GM12878 (cell line): ENCODE results near the gene WDSUB1. TPM values are rescaled to one million over a fixed set of nuclear protein-coding genes. Genes with fewer than 3 reads are reported as not detected.

Experiments
- ATAC-seq: fragments of 200-7000 bp; cut with Tn5 transposase; 3 replicates; pipeline ENCODE4 v1.9.1; 2020; ENCODE audit warnings: mild to moderate bottlenecking, moderate library complexity
- BruUV-seq: library from RNA; stranded (reverse); fragments of 400-500 nt; replicated peaks from 2 replicates; lab custom pipeline; 2021; lab: Mats Ljungman, UMichigan
- CTCF ChIA-PET: fragments of 300-600 bp; sonication (Branson Sonifier 250); formaldehyde crosslinking; extraction: SDS; loops from one replicate; lab custom pipeline; 2021; ENCODE audit warnings: inconsistent platforms; lab: Yijun Ruan, JAX
- POLR2A ChIA-PET: fragments of 350-600 bp; formaldehyde crosslinking; extraction: SDS; loops from one replicate; lab custom pipeline; 2021; ENCODE audit warnings: inconsistent platforms; lab: Charles Lee
- RAD21 ChIA-PET: fragments of 300-600 bp; sonication (Branson Sonifier 250); formaldehyde crosslinking; loops from one replicate; lab custom pipeline; 2023; ENCODE audit warnings: antibody characterized with exemption; ENCODE audit not compliant: unreplicated experiment; lab: Charles Lee
- SMC1A ChIA-PET: fragments of 300-600 bp; sonication (Branson Sonifier 250); formaldehyde crosslinking; loops from one replicate; lab custom pipeline; 2023; ENCODE audit not compliant: unreplicated experiment, uncharacterized antibody; lab: Charles Lee
- DNase-seq: peaks from one replicate; pipeline ENCODE4 v3.0.0-alpha.2; 2011; ENCODE audit warnings: low read depth, low spot score
- FAIRE-seq: peaks from 3 replicates; lab custom pipeline; 2011; peaks lifted over from hg19 to GRCh38; lab: Jason Lieb, UNC
- H2AFZ ChIP-seq: 2 replicates; pipeline ENCODE4 v1.6.0; 2011; ENCODE audit warnings: low read depth, low read length, control low read depth; ENCODE audit not compliant: control insufficient read depth
- H3K27ac ChIP-seq: 2 replicates; pipeline ENCODE4 v1.5.1; 2011; ENCODE audit warnings: control low read depth; ENCODE audit not compliant: control insufficient read depth, insufficient read depth
- H3K27me3 ChIP-seq, 2 experiments: replicated peaks in 1 of 2; 2 replicates each; pipeline versions ENCODE4 v1.6.0 to v1.6.1; 2011; ENCODE audit warnings: low read length in 1 of 2; ENCODE audit not compliant: control insufficient read depth in 2 of 2, insufficient read depth in 2 of 2
- H3K36me3 ChIP-seq, 2 experiments: 2 replicates each; pipeline ENCODE4 v1.5.1; 2011; ENCODE audit warnings: low read length in 1 of 2; ENCODE audit not compliant: control insufficient read depth in 2 of 2, insufficient read depth in 2 of 2
- H3K4me1 ChIP-seq: 2 replicates; pipeline ENCODE4 v1.6.1; 2011; ENCODE audit warnings: mild to moderate bottlenecking, low read length, moderate library complexity, mixed read lengths; ENCODE audit not compliant: control insufficient read depth, insufficient read depth
- H3K4me2 ChIP-seq: 2 replicates; pipeline ENCODE4 v1.6.0; 2011; ENCODE audit warnings: control low read depth; ENCODE audit not compliant: control insufficient read depth, insufficient read depth
- H3K4me3 ChIP-seq: fragments of 200-600 bp; sonication (generic); 2 replicates; pipeline ENCODE4 v1.5.1; 2016
- H3K79me2 ChIP-seq: 2 replicates; pipeline ENCODE4 v1.6.0; 2011; ENCODE audit warnings: low read length; ENCODE audit not compliant: control insufficient read depth, insufficient read depth
- H3K9ac ChIP-seq: 2 replicates; pipeline ENCODE4 v1.8.0; 2011; ENCODE audit warnings: low read length, control low read depth, mixed read lengths; ENCODE audit not compliant: control insufficient read depth, insufficient read depth
- H3K9me3 ChIP-seq: replicated peaks from 3 replicates; pipeline ENCODE4 v1.5.1; 2011; ENCODE audit warnings: mild to moderate bottlenecking, low read length; ENCODE audit not compliant: control insufficient read depth, insufficient read depth
- H4K20me1 ChIP-seq: 2 replicates; pipeline ENCODE4 v1.6.0; 2011; ENCODE audit not compliant: control insufficient read depth, insufficient read depth
- BCL3 ChIP-seq: IDR thresholded peaks from 2 replicates; pipeline ENCODE4 v1.6.1; 2011; ENCODE audit warnings: borderline replicate concordance, low read depth, mild to moderate bottlenecking, moderate library complexity, low read length; ENCODE audit not compliant: insufficient read depth, poor library complexity, severe bottlenecking
- CBFB ChIP-seq: IDR thresholded peaks from 2 replicates; pipeline ENCODE4 v1.6.1; 2016; ENCODE audit warnings: antibody characterized with exemption, low read depth
- ETV6 ChIP-seq, 2 experiments: fragments of 450-650 bp in 1 of 2; IDR thresholded peaks in 1 of 2; conservative IDR thresholded peaks in 1 of 2; 2 replicates each; pipeline ENCODE4 v1.6.1; 2014; ENCODE audit warnings: antibody characterized with exemption in 1 of 2, borderline replicate concordance in 1 of 2, low read depth in 1 of 2, mild to moderate bottlenecking in 1 of 2, moderate library complexity in 1 of 2
- FOS ChIP-seq: IDR thresholded peaks from 3 replicates; pipeline ENCODE4 v1.6.1; 2011; ENCODE audit warnings: borderline replicate concordance; ENCODE audit not compliant: insufficient read length; ENCODE audit errors: extremely low read depth
- JUNB ChIP-seq: IDR thresholded peaks from 2 replicates; pipeline ENCODE4 v1.6.1; 2016; ENCODE audit warnings: antibody characterized with exemption, mild to moderate bottlenecking
- MXI1 ChIP-seq: fragments of 150-350 bp; IDR thresholded peaks from 2 replicates; pipeline ENCODE4 v1.6.1; 2011; ENCODE audit warnings: low read depth, mild to moderate bottlenecking, inconsistent platforms, low read length, improper control_type of control experiment
- NR2F1 ChIP-seq: fragments of 450-650 bp; conservative IDR thresholded peaks from 2 replicates; pipeline ENCODE4 v1.6.1; 2017; ENCODE audit warnings: mild to moderate bottlenecking
- PAX5 ChIP-seq: IDR thresholded peaks from 2 replicates; pipeline ENCODE4 v1.6.1; 2011; ENCODE audit warnings: low read depth, low read length, borderline replicate concordance
- POLR2A ChIP-seq: IDR thresholded peaks from 2 replicates; pipeline ENCODE4 v1.6.1; 2011; ENCODE audit warnings: low read depth, mild to moderate bottlenecking, low read length
- RAD51 ChIP-seq: fragments of 450-650 bp; IDR thresholded peaks from 2 replicates; pipeline ENCODE4 v1.6.1; 2016; ENCODE audit warnings: moderate library complexity, mild to moderate bottlenecking, inconsistent platforms
- RB1 ChIP-seq: fragments of 450-650 bp; formaldehyde crosslinking; IDR thresholded peaks from 2 replicates; pipeline ENCODE4 v1.6.1; 2017; ENCODE audit warnings: mild to moderate bottlenecking, borderline replicate concordance
- RUNX3 ChIP-seq: IDR thresholded peaks from 2 replicates; pipeline ENCODE4 v1.6.1; 2012; ENCODE audit warnings: low read length, inconsistent platforms
- SPI1 ChIP-seq: IDR thresholded peaks from 2 replicates; pipeline ENCODE4 v1.6.1; 2011; ENCODE audit warnings: low read depth, mild to moderate bottlenecking, low read length, moderate library complexity, borderline replicate concordance; ENCODE audit not compliant: insufficient read depth
- TCF7 ChIP-seq: IDR thresholded peaks from 2 replicates; pipeline ENCODE4 v1.6.1; 2014; ENCODE audit warnings: antibody characterized with exemption, borderline replicate concordance
- whole genome bisulfite sequencing: methylation state at CpG from one replicate; pipeline ENCODE4 v1.1.6; 2016; ENCODE audit warnings: low lambda C conversion rate; ENCODE audit not compliant: insufficient replicate concordance, insufficient coverage; ENCODE audit errors: missing lambda C conversion rate; 5-methylcytosine and 5-hydroxymethylcytosine counted together
- in situ Hi-C: fragments of 300-500 bp; cut with MboI; formaldehyde crosslinking; loops from 9 replicates; pipeline ENCODE4 v1.14.3; 2018; ENCODE audit warnings: mixed read lengths
- intact Hi-C: fragments of 100-400 bp; cut with micrococcal nuclease; formaldehyde crosslinking; loops from one replicate; pipeline ENCODE4 v1.14.2; 2022; ENCODE audit not compliant: unreplicated experiment
- polyA plus RNA-seq, 11 experiments: library from polyadenylated mRNA; depleted of rRNA in 4 of 11; unstranded in 6 of 11; stranded (reverse) in 5 of 11; fragments of >200 nt; fragmentation: Nextera tagmentation in 4 of 11; fragmentation: Illumina TruSeq in 1 of 11; extraction: Ambion mirVana in 4 of 11; extraction: Trizol in 1 of 11; gene quantifications; 1 replicate in 1 of 11; 2 replicates in 10 of 11; pipeline versions ENCODE4 v1.2.1 to v1.2.3, GENCODE V29; 2011 to 2016; ENCODE audit warnings: inconsistent platforms in 2 of 11, missing spikeins in 2 of 11, low read depth in 1 of 11
- total RNA-seq, 4 experiments: library from RNA; depleted of rRNA in 3 of 4; stranded (reverse); fragments of >200 nt in 3 of 4; fragmentation: Illumina TruSeq in 1 of 4; extraction: Trizol in 1 of 4; gene quantifications; 2 replicates each; pipeline versions ENCODE4 v1.2.1 to v1.2.3, GENCODE V29; 2013 to 2021
- TF ChIP-seq, protein P1 (sequence below): IDR thresholded peaks from 2 replicates; pipeline ENCODE4 v1.6.1; 2011; ENCODE audit warnings: low read depth, low read length, improper control_type of control experiment, borderline replicate concordance

WDSUB1 gene
- total and polyA plus RNA-seq, 10 of the 15 experiments (the other 5 are each of a cell fraction or from before 2014, with no cell fraction given) = 4.4 to 12.7 (median 7.6) TPM

DNA sequence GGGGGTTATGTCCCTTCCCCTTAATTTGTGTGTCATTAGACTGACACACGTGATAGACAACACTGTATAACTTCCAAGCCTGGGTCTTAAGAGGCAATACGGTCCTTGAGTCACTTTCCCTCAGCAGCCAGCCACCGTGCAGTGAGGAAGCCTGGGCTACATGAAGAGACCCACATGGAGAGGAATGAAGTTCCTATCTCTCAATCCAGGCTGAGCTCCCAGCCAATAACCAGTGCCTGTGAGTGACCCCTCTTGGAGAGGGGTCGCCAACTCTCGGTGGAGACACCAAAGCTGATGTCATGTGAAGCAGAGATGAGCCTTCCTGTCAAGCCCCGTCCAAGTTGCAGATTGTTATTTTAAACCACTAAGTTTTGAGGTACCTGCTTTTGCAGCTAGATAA is 5.7 kb upstream of the WDSUB1 start:
- no peak for TF ChIP-seq MXI1
- no peak for TF ChIP-seq POLR2A
- no peak for TF ChIP-seq RUNX3
- no peak for TF ChIP-seq RAD51
- TF ChIP-seq FOS = no peak
- ATAC-seq (no peak), DNase-seq (no peak), FAIRE-seq (no peak)
- ChIA-PET CTCF (no interaction called here), RAD21 (no interaction called here), POLR2A (no interaction called here), SMC1A (no interaction called here)
- Histone ChIP-seq H4K20me1 (no peaks in the 10 kb centered on the region), H3K27ac (no peak overlapping the region), H3K4me3 (no peak overlapping the region), H3K9ac (no peak overlapping the region), H3K4me1 (peaks cover 4% of the 10 kb centered on the region; the same call in 1 of the 2 replicates), H3K4me2 (no peak overlapping the region), H3K36me3 (no peaks in the 10 kb centered on the region), H3K9me3 (no peaks in the 10 kb centered on the region), H3K79me2 (no peaks in the 10 kb centered on the region), H2AFZ (no peak overlapping the region), H3K27me3 (no peaks in the 10 kb centered on the region)
- in situ Hi-C loops = no loop called here
- BruUV-seq = no TSS peak
- intact Hi-C loops = no loop called here
- 80% methylated on average over 6 of the region's 6 CpGs for WGBS

DNA sequence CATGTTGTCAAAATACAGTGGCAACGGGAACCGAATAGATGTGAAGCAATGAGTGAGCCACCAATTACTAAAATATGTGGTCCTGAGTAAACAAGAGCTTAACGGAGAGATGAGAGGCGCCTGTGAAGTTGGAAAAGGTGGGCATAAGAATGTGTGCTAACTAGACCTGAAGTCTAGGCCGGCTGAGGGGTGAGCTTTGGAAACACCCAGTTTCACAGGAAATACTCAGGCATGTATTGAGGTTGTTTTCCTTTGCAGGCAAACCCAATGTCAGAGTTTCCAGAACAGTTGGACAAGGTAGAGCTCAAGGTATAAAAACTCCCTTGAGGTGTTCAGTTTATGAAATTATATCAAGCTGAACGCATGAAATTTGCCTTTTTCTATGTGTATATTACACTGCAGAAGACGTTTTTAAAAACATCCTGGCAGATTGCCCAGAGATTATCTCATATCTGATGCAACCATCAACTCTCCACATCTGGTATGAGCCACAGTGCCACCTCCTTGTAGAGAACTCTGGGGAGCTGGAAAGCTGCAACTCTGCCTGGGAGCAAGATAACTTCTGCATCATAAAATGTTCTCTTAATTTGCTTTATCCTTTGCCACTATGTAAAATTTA is 3.9 kb upstream of the WDSUB1 start:
- peak overlapping the region; percentile 30; the same call in 1 of the 2 replicates for H3K4me2 ChIP-seq
- H3K27me3 ChIP-seq = no peaks in the 10 kb centered on the region
- H3K4me1 ChIP-seq = peaks cover 4% of the 10 kb centered on the region; the same call in 1 of the 2 replicates
- in situ Hi-C loops (no loop called here), intact Hi-C loops (no loop called here)
- ChIA-PET POLR2A (interaction anchor here (0.6 kb wide), 1 partner anchor 56 kb away, joined by 4 read pairs; no protein-coding TSS in a partner anchor), RAD21 (no interaction called here), CTCF (interaction anchor here (0.8 to 1.6 kb wide), 2 partner anchors 8 to 417 kb away, joined by 3 to 4 read pairs; no protein-coding TSS in a partner anchor), SMC1A (interaction anchor here (0.7 to 1.1 kb wide), 2 partner anchors 11 to 214 kb away, joined by 3 read pairs; no protein-coding TSS in a partner anchor)
- H3K79me2 ChIP-seq = peaks cover 7% of the 10 kb centered on the region
- H3K9ac ChIP-seq = no peak overlapping the region
- peak overlapping the region; percentile 68 for H2AFZ ChIP-seq
- 0 out of 3 replicates have a peak, but pooled peaks have one; percentile 3 for ATAC-seq
- H3K9me3 ChIP-seq = no peaks in the 10 kb centered on the region
- BruUV-seq = no TSS peak
- H3K27ac ChIP-seq = no peak overlapping the region
- no peak overlapping the region for H3K4me3 ChIP-seq
- WGBS = 62% methylated on average over 7 of the region's 7 CpGs
- no peak for FAIRE-seq
- H4K20me1 ChIP-seq = no peaks in the 10 kb centered on the region
- no peaks in the 10 kb centered on the region for H3K36me3 ChIP-seq
- DNase-seq = no peak
- TF ChIP-seq CBFB (no peak), JUNB (0 out of 2 replicates have a peak, but pooled peaks have one; percentile 28), NR2F1 (no peak), RB1 (no peak), ETV6 (conservative IDR thresholded peaks at IDR 0.05 in 1 of 2, IDR thresholded peaks at IDR 0.05 in 1 of 2; ENCODE audit: borderline replicate concordance in 1 of 2, low read depth in 1 of 2) (no peak), SPI1 (no peak), TCF7 (no peak), BCL3 (no peak), PAX5 (no peak)
- TF ChIP-seq, protein P1, sequence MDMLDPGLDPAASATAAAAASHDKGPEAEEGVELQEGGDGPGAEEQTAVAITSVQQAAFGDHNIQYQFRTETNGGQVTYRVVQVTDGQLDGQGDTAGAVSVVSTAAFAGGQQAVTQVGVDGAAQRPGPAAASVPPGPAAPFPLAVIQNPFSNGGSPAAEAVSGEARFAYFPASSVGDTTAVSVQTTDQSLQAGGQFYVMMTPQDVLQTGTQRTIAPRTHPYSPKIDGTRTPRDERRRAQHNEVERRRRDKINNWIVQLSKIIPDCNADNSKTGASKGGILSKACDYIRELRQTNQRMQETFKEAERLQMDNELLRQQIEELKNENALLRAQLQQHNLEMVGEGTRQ = no peak
